Measurements from ENCODE around the gene SLC39A11.
"Not testable (repeated sequence)": the region's sequence is repeated elsewhere in the genome, so short reads cannot be mapped to it uniquely, and the experiment has no call there.

Gene SLC39A11, protein sequence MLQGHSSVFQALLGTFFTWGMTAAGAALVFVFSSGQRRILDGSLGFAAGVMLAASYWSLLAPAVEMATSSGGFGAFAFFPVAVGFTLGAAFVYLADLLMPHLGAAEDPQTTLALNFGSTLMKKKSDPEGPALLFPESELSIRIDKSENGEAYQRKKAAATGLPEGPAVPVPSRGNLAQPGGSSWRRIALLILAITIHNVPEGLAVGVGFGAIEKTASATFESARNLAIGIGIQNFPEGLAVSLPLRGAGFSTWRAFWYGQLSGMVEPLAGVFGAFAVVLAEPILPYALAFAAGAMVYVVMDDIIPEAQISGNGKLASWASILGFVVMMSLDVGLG

GRCh38 chr17:73092523-73093135 lies at the start of gene SLC39A11:
SLC39A11 (minus strand) TSS chr17:73092688; CDS start chr17:73088764, 3,924 bp downstream.
- peak; percentile 90 for DNase-seq

DNA sequence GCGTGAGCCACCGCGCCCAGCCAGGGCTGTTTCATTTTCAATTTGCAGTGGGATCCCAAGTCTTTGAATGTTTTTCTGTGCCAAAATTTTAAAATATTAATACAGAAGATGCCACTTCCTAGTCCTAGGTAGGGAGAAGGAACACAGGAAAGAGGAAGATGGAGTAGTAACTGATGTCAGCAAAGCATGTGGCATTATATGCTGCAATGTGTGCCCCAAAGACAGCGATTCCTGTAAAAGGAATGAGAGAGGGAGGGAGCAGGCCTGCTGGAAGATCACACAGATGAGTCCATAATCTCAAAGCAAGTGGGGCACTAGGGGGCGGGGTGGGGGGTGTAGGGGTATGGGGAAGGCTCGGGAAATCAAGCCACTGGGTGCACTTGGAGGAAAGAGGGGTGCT lies 48.9 kb upstream of the SLC39A11 start:
- no peak for DNase-seq

- DNase-seq, result no peak
These were observed 48.1 kb upstream of the SLC39A11 start for GRCh38 chr17:73140566-73140965.

GRCh38 chr17:73139296-73139695 lies 46.8 kb upstream of the SLC39A11 start:
- no peak for DNase-seq

DNA sequence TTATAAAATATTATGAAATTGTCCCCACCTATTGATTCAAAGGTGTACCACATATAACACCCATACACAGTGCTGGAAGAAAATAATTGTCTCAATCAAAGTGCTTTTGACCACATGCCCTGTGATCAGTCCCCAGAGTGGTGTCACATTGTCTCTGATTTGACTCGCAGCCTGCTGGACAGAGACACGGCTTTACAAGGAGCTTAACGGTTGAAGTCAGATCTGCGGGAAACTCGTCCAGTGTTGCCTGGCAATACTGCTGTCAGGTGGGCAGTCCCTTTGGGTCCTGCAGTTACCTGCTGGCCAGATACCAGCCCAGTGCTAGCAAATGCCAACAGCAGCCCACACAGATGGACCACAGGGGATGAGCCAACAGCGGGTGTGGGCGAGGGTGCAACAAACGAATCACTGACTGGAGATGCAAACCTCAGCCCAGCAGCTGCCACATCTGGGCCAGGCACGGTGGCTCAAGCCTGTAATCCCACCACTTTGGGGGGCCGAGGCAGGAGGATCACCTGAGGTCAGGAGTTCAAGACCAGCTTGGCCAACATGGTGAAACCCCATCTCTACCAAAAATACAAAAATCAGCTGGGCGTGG lies 46.2 kb upstream of the SLC39A11 start:
- DNase-seq, result no peak

DNA sequence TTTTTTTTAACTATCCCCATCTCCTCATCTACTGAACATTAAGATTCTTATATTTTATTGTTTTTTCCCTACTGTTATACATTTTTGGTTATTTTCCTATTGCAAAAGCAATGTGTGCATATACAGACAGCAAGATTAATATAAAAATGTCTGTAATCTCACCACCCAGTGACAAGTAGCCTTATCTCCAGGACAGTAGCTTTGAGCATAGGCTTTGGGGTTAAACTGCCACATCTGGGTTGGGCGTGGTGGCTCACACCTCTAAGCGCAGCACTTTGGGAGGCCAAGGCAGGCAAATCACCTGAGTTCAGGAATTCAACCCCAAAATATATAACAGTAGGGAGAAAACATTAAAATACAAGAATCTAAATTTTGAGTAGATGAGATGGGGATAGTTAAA lies 44.9 kb upstream of the SLC39A11 start:
- DNase-seq, result no peak

GRCh38 chr17:73135766-73136165 lies 43.3 kb upstream of the SLC39A11 start:
- no peak for DNase-seq

GRCh38 chr17:73133911-73134649 lies 41.6 kb upstream of the SLC39A11 start:
- DNase-seq, result no peak

DNA sequence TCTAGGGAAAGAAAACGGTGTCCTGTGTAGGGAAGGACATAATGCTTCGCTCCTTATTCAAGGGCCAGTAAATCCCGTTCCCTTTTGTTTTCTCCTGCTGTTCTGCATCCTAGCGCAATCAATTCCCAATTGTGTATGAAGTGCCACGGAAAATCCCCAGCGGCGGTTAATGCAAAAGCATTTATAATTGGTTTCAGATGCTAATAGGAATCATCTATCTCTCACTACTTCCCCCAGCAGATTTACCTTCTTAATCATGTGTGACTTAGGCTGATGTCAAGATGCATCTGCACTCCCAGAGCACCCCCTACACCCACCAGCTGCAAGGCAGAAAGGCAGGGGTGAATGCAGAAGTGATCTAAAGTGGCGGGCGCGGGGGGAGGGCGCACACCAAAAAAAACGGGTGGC lies 39.6 kb upstream of the SLC39A11 start:
- no peak for DNase-seq

- not testable (repeated sequence) for DNase-seq
These were observed 39.0 kb upstream of the SLC39A11 start for GRCh38 chr17:73131439-73131838.

GRCh38 chr17:73130977-73131376 lies 38.5 kb upstream of the SLC39A11 start:
- DNase-seq, result no peak

- DNase-seq, result no peak
These were observed 36.0 kb upstream of the SLC39A11 start for GRCh38 chr17:73128496-73128895.

GRCh38 chr17:73126716-73127473 lies 34.4 kb upstream of the SLC39A11 start:
- no peak for DNase-seq

DNA sequence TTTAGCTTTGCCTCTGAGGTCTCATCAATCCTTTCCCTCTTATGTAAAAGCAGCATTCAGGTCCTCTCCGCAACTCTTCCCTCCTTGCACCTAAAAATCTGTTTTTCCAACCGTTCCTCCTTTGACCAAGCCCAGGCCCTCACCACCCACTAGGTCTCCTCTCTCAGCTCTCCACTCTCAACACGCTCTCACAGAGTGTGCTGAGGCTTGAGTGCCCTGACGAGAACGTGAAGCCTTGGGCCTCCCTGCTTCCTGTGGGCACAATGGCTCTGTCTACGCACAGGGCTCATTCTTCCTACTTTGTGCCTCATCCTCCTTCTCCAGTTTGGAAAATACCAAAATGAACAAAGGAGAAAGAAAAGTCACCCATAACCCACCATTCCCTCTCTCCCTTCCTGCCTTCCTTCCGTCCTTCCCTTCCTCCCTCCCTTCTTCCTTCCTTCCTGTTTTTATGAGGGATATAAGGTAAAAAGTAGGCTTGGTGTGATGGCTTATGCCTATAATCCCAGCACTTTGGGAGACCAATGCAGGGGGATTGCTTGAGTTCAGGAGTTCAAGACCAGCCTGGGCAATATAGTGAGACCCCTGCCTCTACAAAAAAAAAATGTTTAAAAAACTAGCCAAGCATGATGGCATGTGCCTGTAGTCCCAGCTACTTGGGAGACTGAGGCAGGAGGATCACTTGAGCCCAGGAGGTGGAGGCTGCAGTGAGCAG lies 31.3 kb upstream of the SLC39A11 start:
- no peak for DNase-seq

- no peak for DNase-seq
These were observed 30.6 kb upstream of the SLC39A11 start for GRCh38 chr17:73122953-73123605.

GRCh38 chr17:73121506-73121905 lies 29.0 kb upstream of the SLC39A11 start:
- DNase-seq, result no peak

DNA sequence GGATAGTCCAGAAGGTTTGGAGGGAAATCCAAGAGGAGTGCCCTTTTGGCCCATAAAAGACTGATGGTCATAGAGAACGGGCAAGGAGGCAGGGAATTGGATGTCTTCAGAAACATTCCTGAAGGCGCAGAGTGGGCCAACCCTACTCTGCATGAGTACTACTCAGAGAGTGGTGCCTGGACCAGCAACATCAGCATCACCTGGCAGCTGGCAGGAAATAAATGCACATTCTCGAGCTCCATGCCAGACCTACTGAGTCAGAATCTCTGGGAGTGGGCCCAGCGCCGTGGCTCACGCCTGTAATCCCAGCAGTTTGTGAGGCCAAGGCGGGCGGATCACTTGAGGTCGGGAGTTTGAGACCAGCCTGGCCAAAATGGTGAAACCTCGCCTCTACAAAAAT lies 27.1 kb upstream of the SLC39A11 start:
- DNase-seq, result no peak

GRCh38 chr17:73118951-73119391 lies 26.5 kb upstream of the SLC39A11 start:
- DNase-seq, result no peak

GRCh38 chr17:73118139-73118538 lies 25.7 kb upstream of the SLC39A11 start:
- DNase-seq, result no peak

DNA sequence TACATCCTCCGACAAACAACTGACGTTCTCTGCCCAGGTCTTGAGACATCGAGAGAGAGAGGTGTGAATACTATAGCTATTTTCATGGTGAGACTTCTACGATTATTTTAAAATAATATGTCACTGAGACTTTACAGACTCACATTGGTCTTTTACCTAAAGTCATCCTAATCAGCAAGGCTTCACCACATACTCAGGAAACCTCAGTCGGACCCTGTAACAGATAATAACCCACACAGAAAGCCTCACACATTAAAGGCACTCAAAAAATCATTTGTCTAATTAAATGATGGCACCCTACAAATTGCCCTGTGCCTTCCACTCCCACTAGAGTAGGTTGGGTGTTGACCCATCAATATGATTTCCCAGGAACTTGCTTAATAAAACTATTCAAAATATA lies 19.8 kb upstream of the SLC39A11 start:
- DNase-seq, result no peak

DNA sequence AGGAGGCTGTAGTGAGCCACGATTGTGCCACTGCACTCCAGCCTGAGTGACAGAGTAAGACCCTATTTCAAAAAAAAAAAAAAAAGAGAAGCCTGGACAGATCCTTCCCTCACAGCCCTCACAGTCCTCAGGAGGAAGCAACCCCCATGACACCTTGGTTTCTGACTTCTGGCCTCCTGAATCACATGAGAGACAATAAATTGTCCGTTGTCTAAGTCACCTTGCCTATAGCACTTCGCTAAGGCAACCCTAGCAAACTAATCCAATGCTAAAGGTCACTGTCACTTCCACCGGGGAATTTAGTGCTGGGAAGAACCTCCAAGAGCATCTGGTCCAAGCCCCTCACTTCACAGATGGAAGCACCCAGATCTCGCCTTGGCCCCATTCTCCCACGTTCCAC lies 18.9 kb upstream of the SLC39A11 start:
- no peak for DNase-seq
